Neuron (in vitro differentiated cells): ENCODE results near the gene POLR1G.

Source experiments
- H2AFZ ChIP-seq: one replicate; pipeline ENCODE4 v1.6.1; 2013; ENCODE audit warnings: low read depth, mild to moderate bottlenecking, inconsistent platforms, low read length, moderate library complexity
- H3K27me3 ChIP-seq: one replicate; pipeline ENCODE4 v1.6.1; 2013; ENCODE audit warnings: low read length; ENCODE audit not compliant: insufficient read depth
- H3K36me3 ChIP-seq: one replicate; pipeline ENCODE4 v1.6.1; 2013; ENCODE audit warnings: low read length; ENCODE audit not compliant: insufficient read depth
- H3K4me1 ChIP-seq: one replicate; pipeline ENCODE4 v1.6.1; 2013; ENCODE audit warnings: low read length; ENCODE audit not compliant: insufficient read depth
- H3K4me3 ChIP-seq: 2 replicates; pipeline ENCODE4 v1.5.1; 2013; ENCODE audit warnings: mild to moderate bottlenecking, low read length, moderate library complexity
- H3K9me3 ChIP-seq: one replicate; pipeline ENCODE4 v1.6.1; 2013; ENCODE audit warnings: low read length

POLR1G gene

GRCh38 chr19:45446944-45447343, 40.5 kb downstream of the POLR1G start:
- no peaks in the 10 kb centered on the region for H3K9me3 ChIP-seq
- no peak overlapping the region for H2AFZ ChIP-seq
- H3K36me3 ChIP-seq, result no peaks in the 10 kb centered on the region
- H3K4me1 ChIP-seq, result peaks cover 27% of the 10 kb centered on the region
- H3K27me3 ChIP-seq, result no peaks in the 10 kb centered on the region
- no peak overlapping the region for H3K4me3 ChIP-seq

- Histone ChIP-seq H3K36me3 (no peaks in the 10 kb centered on the region), H3K9me3 (no peaks in the 10 kb centered on the region), H3K4me1 (peaks cover 22% of the 10 kb centered on the region), H3K4me3 (no peak overlapping the region), H3K27me3 (no peaks in the 10 kb centered on the region), H2AFZ (no peak overlapping the region)
Observed at GRCh38 chr19:45448425-45448756, 41.9 kb downstream of the POLR1G start.

- H3K9me3 ChIP-seq, result no peaks in the 10 kb centered on the region
- H3K4me1 ChIP-seq, result peaks cover 17% of the 10 kb centered on the region
- no peak overlapping the region for H3K4me3 ChIP-seq
- H2AFZ ChIP-seq, result no peak overlapping the region
- no peaks in the 10 kb centered on the region for H3K27me3 ChIP-seq
- H3K36me3 ChIP-seq, result no peaks in the 10 kb centered on the region
Observed at GRCh38 chr19:45448887-45449299, 42.4 kb downstream of the POLR1G start.

- H3K36me3 ChIP-seq, result no peaks in the 10 kb centered on the region
- no peaks in the 10 kb centered on the region for H3K9me3 ChIP-seq
- H3K27me3 ChIP-seq, result no peaks in the 10 kb centered on the region
- peak overlapping the region; percentile 48 for H3K4me3 ChIP-seq
- H2AFZ ChIP-seq, result no peak overlapping the region
- H3K4me1 ChIP-seq, result peaks cover 11% of the 10 kb centered on the region
Observed at GRCh38 chr19:45450012-45450333, 43.5 kb downstream of the POLR1G start.

GRCh38 chr19:45451131-45451849, 44.8 kb downstream of the POLR1G start:
- Histone ChIP-seq H3K9me3 (no peaks in the 10 kb centered on the region), H2AFZ (peak overlapping the region; percentile 88), H3K4me3 (peak overlapping the region; percentile 50), H3K36me3 (no peaks in the 10 kb centered on the region), H3K4me1 (peaks cover 21% of the 10 kb centered on the region), H3K27me3 (no peaks in the 10 kb centered on the region)

GRCh38 chr19:45451850-45452387, 45.5 kb downstream of the POLR1G start:
- Histone ChIP-seq H2AFZ (no peak overlapping the region), H3K36me3 (no peaks in the 10 kb centered on the region), H3K4me1 (peaks cover 22% of the 10 kb centered on the region), H3K27me3 (no peaks in the 10 kb centered on the region), H3K4me3 (no peak overlapping the region), H3K9me3 (no peaks in the 10 kb centered on the region)

GRCh38 chr19:45455707-45456499, 49.5 kb downstream of the POLR1G start:
- Histone ChIP-seq H3K36me3 (no peaks in the 10 kb centered on the region), H3K27me3 (peaks cover 3% of the 10 kb centered on the region), H3K9me3 (no peaks in the 10 kb centered on the region), H2AFZ (no peak overlapping the region), H3K4me3 (peak overlapping the region; percentile 11), H3K4me1 (peaks cover 15% of the 10 kb centered on the region)

GRCh38 chr19:45456500-45456815, 50.0 kb downstream of the POLR1G start:
- Histone ChIP-seq H2AFZ (no peak overlapping the region), H3K9me3 (no peaks in the 10 kb centered on the region), H3K4me1 (peaks cover 10% of the 10 kb centered on the region), H3K36me3 (no peaks in the 10 kb centered on the region), H3K27me3 (peaks cover 4% of the 10 kb centered on the region), H3K4me3 (no peak overlapping the region)

GRCh38 chr19:45457776-45458175, 51.3 kb downstream of the POLR1G start:
- H3K9me3 ChIP-seq, result no peaks in the 10 kb centered on the region

More at GRCh38 chr19:45457776-45458175, 51.3 kb downstream of the POLR1G start:
- Histone ChIP-seq H2AFZ (no peak overlapping the region), H3K27me3 (peaks cover 4% of the 10 kb centered on the region), H3K4me3 (no peak overlapping the region), H3K36me3 (no peaks in the 10 kb centered on the region), H3K4me1 (peaks cover 10% of the 10 kb centered on the region)
